Lung (tissue), 12 donors: ENCODE data around the gene FRMD4A. TPM values are rescaled to one million over a fixed set of nuclear protein-coding genes. Genes with fewer than 3 reads are reported as not detected.
A peak's percentile ranks its signal among the peaks of the same experiment; 100 is the strongest.

Experiments
- ATAC-seq: fragments of 200-7000 bp; cut with Tn5 transposase; one replicate; pipeline ENCODE4 v1.9.1; 2020; ENCODE audit warnings: moderate number of reproducible peaks; ENCODE audit not compliant: insufficient read depth, low FRiP score
- DNase-seq, 3 donors: peaks; one replicate each; pipeline ENCODE4 v3.0.0-alpha.2; 2013 to 2017
- H3K27ac ChIP-seq, 2 donors: one replicate each; pipeline ENCODE4 v1.5.1; 2013; ENCODE audit warnings: mild to moderate bottlenecking in 2 of 2, moderate library complexity in 2 of 2, control low read depth in 1 of 2, inconsistent platforms in 1 of 2, low read depth in 1 of 2, low read length in 1 of 2
- H3K27me3 ChIP-seq, 3 donors: one replicate each; pipeline ENCODE4 v1.5.1; 2013; ENCODE audit warnings: low read length in 2 of 3; ENCODE audit not compliant: control insufficient read depth in 3 of 3, insufficient read depth in 3 of 3
- H3K36me3 ChIP-seq, 4 donors: one replicate each; pipeline ENCODE4 v1.5.1; 2013; ENCODE audit warnings: low read length in 4 of 4, mild to moderate bottlenecking in 1 of 4, moderate library complexity in 1 of 4; ENCODE audit not compliant: control insufficient read depth in 4 of 4, insufficient read depth in 4 of 4
- H3K4me1 ChIP-seq, 5 donors: one replicate each; pipeline ENCODE4 v1.5.1; 2013; ENCODE audit warnings: low read length in 5 of 5, mild to moderate bottlenecking in 2 of 5, moderate library complexity in 1 of 5; ENCODE audit not compliant: control insufficient read depth in 5 of 5, insufficient read depth in 5 of 5
- H3K4me3 ChIP-seq: one replicate; pipeline ENCODE4 v1.5.1; 2013; ENCODE audit warnings: mild to moderate bottlenecking, control low read depth, moderate library complexity
- H3K9ac ChIP-seq, 2 donors: one replicate each; pipeline ENCODE4 v1.5.1; 2013; ENCODE audit warnings: low read length in 2 of 2, control low read depth in 1 of 2; ENCODE audit not compliant: insufficient read depth in 1 of 2
- H3K9me3 ChIP-seq, 4 donors: one replicate each; pipeline ENCODE4 v1.5.1; 2013; ENCODE audit warnings: low read length in 3 of 4, mild to moderate bottlenecking in 1 of 4, moderate library complexity in 1 of 4; ENCODE audit not compliant: control insufficient read depth in 4 of 4, insufficient read depth in 3 of 4
- WGBS, 2 donors: extraction: QIAGEN DNeasy Blood & Tissue Kit; methylation state at CpG; one replicate each; pipeline ENCODE4 v1.1.7; 2013; 5-methylcytosine and 5-hydroxymethylcytosine counted together
- polyA plus RNA-seq, 2 donors: library from polyadenylated mRNA; stranded (reverse); fragments of 200-250 nt; gene quantifications; one replicate each; pipeline ENCODE4 v1.2.1, GENCODE V29; 2013
- total RNA-seq, 2 donors: library from RNA; depleted of rRNA in 1 of 2; stranded (reverse); fragments of >200 nt in 1 of 2; gene quantifications; one replicate each; pipeline ENCODE4 v1.2.1, GENCODE V29; 2014 to 2021
- TF ChIP-seq, protein P1 (sequence below): IDR thresholded peaks from 2 replicates; pipeline ENCODE4 v1.5.1; 2012; ENCODE audit warnings: mild to moderate bottlenecking; ENCODE audit errors: control extremely low read depth, extremely low read depth
- donor health status: control.
- donor health status: control.
- donor health status: Bipolar disorder and iron deficiency.
- donor health status: healthy.
- donor health status: DM: yes; HTN: yes; CAD: no.

FRMD4A gene
- total and polyA plus RNA-seq, 4 donors: 12.0 to 64.5 (median 29.3) TPM

- TF ChIP-seq, protein P1, sequence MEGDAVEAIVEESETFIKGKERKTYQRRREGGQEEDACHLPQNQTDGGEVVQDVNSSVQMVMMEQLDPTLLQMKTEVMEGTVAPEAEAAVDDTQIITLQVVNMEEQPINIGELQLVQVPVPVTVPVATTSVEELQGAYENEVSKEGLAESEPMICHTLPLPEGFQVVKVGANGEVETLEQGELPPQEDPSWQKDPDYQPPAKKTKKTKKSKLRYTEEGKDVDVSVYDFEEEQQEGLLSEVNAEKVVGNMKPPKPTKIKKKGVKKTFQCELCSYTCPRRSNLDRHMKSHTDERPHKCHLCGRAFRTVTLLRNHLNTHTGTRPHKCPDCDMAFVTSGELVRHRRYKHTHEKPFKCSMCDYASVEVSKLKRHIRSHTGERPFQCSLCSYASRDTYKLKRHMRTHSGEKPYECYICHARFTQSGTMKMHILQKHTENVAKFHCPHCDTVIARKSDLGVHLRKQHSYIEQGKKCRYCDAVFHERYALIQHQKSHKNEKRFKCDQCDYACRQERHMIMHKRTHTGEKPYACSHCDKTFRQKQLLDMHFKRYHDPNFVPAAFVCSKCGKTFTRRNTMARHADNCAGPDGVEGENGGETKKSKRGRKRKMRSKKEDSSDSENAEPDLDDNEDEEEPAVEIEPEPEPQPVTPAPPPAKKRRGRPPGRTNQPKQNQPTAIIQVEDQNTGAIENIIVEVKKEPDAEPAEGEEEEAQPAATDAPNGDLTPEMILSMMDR: no peak
- ATAC-seq: peak; percentile 48
- no peak overlapping the region for H3K27ac ChIP-seq
- H3K36me3 ChIP-seq: no peaks in the 10 kb centered on the region
- H3K4me1 ChIP-seq: no peaks in the 10 kb centered on the region
- peak in 2 of 3 donors; percentile 55 to 63 for DNase-seq
- peaks cover 6 to 26% (median 9%) of the 10 kb centered on the region in 3 donors for H3K27me3 ChIP-seq
- 34 to 61% methylated on average over 11 of the region's 11 CpGs for WGBS, 2 donors
- no peaks in the 10 kb centered on the region for H3K9me3 ChIP-seq
- no peak overlapping the region for H3K4me3 ChIP-seq
- H3K9ac ChIP-seq: no peak overlapping the region
Observed at GRCh38 chr10:14184841-14185315, 145.8 kb downstream of the FRMD4A start.

- no peaks in the 10 kb centered on the region for H3K9me3 ChIP-seq
- DNase-seq (no peak), ATAC-seq (no peak)
- H3K9ac ChIP-seq: no peak overlapping the region
- no peak overlapping the region for H3K4me3 ChIP-seq
- TF ChIP-seq, protein P1: no peak
- H3K27me3 ChIP-seq: peaks cover 6 to 22% (median 9%) of the 10 kb centered on the region in 3 donors
- H3K4me1 ChIP-seq: no peaks in the 10 kb centered on the region
- no peaks in the 10 kb centered on the region for H3K36me3 ChIP-seq
- no peak overlapping the region for H3K27ac ChIP-seq
- 74 to 82% methylated on average over 4 of the region's 4 CpGs for WGBS, 2 donors
Observed at GRCh38 chr10:14182781-14183180, 147.9 kb downstream of the FRMD4A start.

GRCh38 chr10:14181567-14181936, 149.2 kb downstream of the FRMD4A start:
- Histone ChIP-seq H3K36me3 (no peaks in the 10 kb centered on the region), H3K4me3 (no peak overlapping the region), H3K9ac (no peak overlapping the region), H3K27me3 (peaks cover 6 to 24% (median 9%) of the 10 kb centered on the region in 3 donors), H3K9me3 (no peaks in the 10 kb centered on the region), H3K4me1 (no peaks in the 10 kb centered on the region), H3K27ac (no peak overlapping the region)
- 72 to 74% methylated on average over 3 of the region's 3 CpGs for WGBS, 2 donors
- no peak for ATAC-seq
- TF ChIP-seq, protein P1: no peak
- DNase-seq: no peak
